Lower leg skin (tissue), 3 donors: Measurements from ENCODE around the gene TBX20.
"Not testable (repeated sequence)": the region's sequence is repeated elsewhere in the genome, so short reads cannot be mapped to it uniquely, and the experiment has no call there.

Experiments
- CTCF ChIP-seq, 3 donors: fragments of 450-650 bp; IDR thresholded peaks; one replicate each; pipeline ENCODE4 v1.5.1; 2016; ENCODE audit warnings: antibody characterized with exemption in 3 of 3, mild to moderate bottlenecking in 3 of 3, moderate library complexity in 2 of 3
- POLR2A ChIP-seq, 2 donors: fragments of 450-650 bp; IDR thresholded peaks; one replicate each; pipeline ENCODE4 v1.6.1; 2016 to 2017; ENCODE audit warnings: antibody characterized with exemption in 2 of 2, mild to moderate bottlenecking in 1 of 2, moderate library complexity in 1 of 2

- not testable (repeated sequence) for TF ChIP-seq POLR2A, CTCF (IDR thresholded peaks at IDR 0.05)
Measured at GRCh38 chr7:35200170-35200569, 53.7 kb downstream of the TBX20 start.
